IMR-90 (cell line): ENCODE data around the gene CD79B. TPM values are rescaled to one million over a fixed set of nuclear protein-coding genes. Genes with fewer than 3 reads are reported as not detected.

Experiments
- ATAC-seq: fragments of 200-7000 bp; cut with Tn5 transposase; 2 replicates; pipeline ENCODE4 v1.9.1; 2020; ENCODE audit warnings: low read depth, mild to moderate bottlenecking, moderate library complexity
- BruUV-seq: library from RNA; stranded (reverse); fragments of 400-500 nt; replicated peaks from 2 replicates; lab custom pipeline; 2021; lab: Mats Ljungman, UMichigan
- CTCF ChIA-PET: fragments of 300-600 bp; formaldehyde crosslinking; extraction: SDS; loops from one replicate; lab custom pipeline; 2021; ENCODE audit warnings: antibody characterized with exemption; lab: Yijun Ruan, JAX
- POLR2A ChIA-PET: fragments of 300-600 bp; sonication (Branson Sonifier 250); formaldehyde crosslinking; loops from one replicate; lab custom pipeline; 2022; ENCODE audit warnings: antibody characterized with exemption; ENCODE audit not compliant: unreplicated experiment; lab: Charles Lee
- DNase-seq: peaks from one replicate; pipeline ENCODE4 v3.0.0; 2013
- H2AFZ ChIP-seq: replicated peaks from 2 replicates; pipeline ENCODE3; 2013; ENCODE audit warnings: low read length, mild to moderate bottlenecking; ENCODE audit not compliant: poor library complexity
- H2AK5ac ChIP-seq: 2 replicates; pipeline ENCODE4 v1.6.1; 2013; ENCODE audit warnings: low read depth, low read length, inconsistent platforms
- H2AK9ac ChIP-seq: replicated peaks from 2 replicates; pipeline ENCODE3; 2013; ENCODE audit warnings: mild to moderate bottlenecking, low read depth, low read length, moderate library complexity; ENCODE audit not compliant: poor library complexity
- H2BK120ac ChIP-seq: 2 replicates; pipeline ENCODE4 v1.6.1; 2013; ENCODE audit warnings: low read depth, low read length, inconsistent platforms
- H2BK15ac ChIP-seq: 3 replicates; pipeline ENCODE4 v1.6.1; 2013; ENCODE audit warnings: low read depth, low read length, inconsistent platforms
- H2BK20ac ChIP-seq: 2 replicates; pipeline ENCODE4 v1.6.1; 2013; ENCODE audit warnings: low read depth, mild to moderate bottlenecking, inconsistent platforms, low read length, moderate library complexity
- H2BK5ac ChIP-seq: 2 replicates; pipeline ENCODE4 v1.6.1; 2013; ENCODE audit warnings: mild to moderate bottlenecking, low read depth, low read length, inconsistent platforms; ENCODE audit not compliant: poor library complexity, severe bottlenecking
- H3K14ac ChIP-seq: replicated peaks from 2 replicates; pipeline ENCODE4 v1.6.1; 2013; ENCODE audit warnings: low read depth, low read length, inconsistent platforms
- H3K18ac ChIP-seq: 2 replicates; pipeline ENCODE4 v1.6.1; 2013; ENCODE audit warnings: low read depth, low read length, control low read depth
- H3K23ac ChIP-seq: 2 replicates; pipeline ENCODE4 v1.6.1; 2013; ENCODE audit warnings: low read depth, low read length, inconsistent platforms
- H3K27ac ChIP-seq: 2 replicates; pipeline ENCODE4 v1.5.1; 2013; ENCODE audit warnings: mild to moderate bottlenecking, control low read depth, low read length; ENCODE audit not compliant: insufficient read depth
- H3K27me3 ChIP-seq: 2 replicates; pipeline ENCODE4 v1.6.1; 2013; ENCODE audit warnings: low read length; ENCODE audit not compliant: control insufficient read depth, insufficient read depth
- H3K36me3 ChIP-seq: 2 replicates; pipeline ENCODE4 v1.6.1; 2013; ENCODE audit warnings: low read length, mixed read lengths; ENCODE audit not compliant: control insufficient read depth, insufficient read depth
- H3K4ac ChIP-seq: 2 replicates; pipeline ENCODE4 v1.6.1; 2013; ENCODE audit warnings: low read depth, low read length, inconsistent platforms
- H3K4me1 ChIP-seq: 2 replicates; pipeline ENCODE4 v1.6.1; 2013; ENCODE audit warnings: low read length, mixed read lengths; ENCODE audit not compliant: control insufficient read depth, insufficient read depth
- H3K4me2 ChIP-seq: 2 replicates; pipeline ENCODE4 v1.6.1; 2013; ENCODE audit warnings: low read depth, mild to moderate bottlenecking, control low read depth, low read length, moderate library complexity
- H3K4me3 ChIP-seq: 2 replicates; pipeline ENCODE4 v1.5.1; 2013; ENCODE audit warnings: low read depth, mild to moderate bottlenecking, control low read depth, low read length, moderate library complexity; ENCODE audit not compliant: insufficient read depth
- H3K56ac ChIP-seq: 2 replicates; pipeline ENCODE4 v1.6.1; 2013; ENCODE audit warnings: low read length, inconsistent platforms; ENCODE audit not compliant: insufficient read depth; ENCODE audit errors: extremely low read depth
- H3K79me1 ChIP-seq, 2 experiments: 2 replicates each; pipeline ENCODE4 v1.6.1; 2013; ENCODE audit warnings: low read length in 2 of 2, inconsistent platforms in 1 of 2, low read depth in 1 of 2
- H3K9ac ChIP-seq: 2 replicates; pipeline ENCODE4 v1.6.1; 2013; ENCODE audit warnings: low read depth, low read length, control low read depth
- H3K9me1 ChIP-seq: 2 replicates; pipeline ENCODE4 v1.6.1; 2013; ENCODE audit warnings: low read length, inconsistent platforms; ENCODE audit not compliant: insufficient read depth
- H3K9me3 ChIP-seq: 2 replicates; pipeline ENCODE4 v1.6.1; 2013; ENCODE audit warnings: low read length; ENCODE audit not compliant: control insufficient read depth, insufficient read depth
- H4K20me1 ChIP-seq: 2 replicates; pipeline ENCODE4 v1.6.1; 2013; ENCODE audit warnings: low read length, inconsistent platforms; ENCODE audit not compliant: insufficient read depth
- H4K5ac ChIP-seq: 2 replicates; pipeline ENCODE4 v1.6.1; 2013; ENCODE audit warnings: mild to moderate bottlenecking, low read depth, low read length, control low read depth
- H4K8ac ChIP-seq, 2 experiments: 2 replicates each; pipeline ENCODE4 v1.6.1; 2013; ENCODE audit warnings: low read depth in 2 of 2, low read length in 2 of 2, control low read depth in 1 of 2, inconsistent platforms in 1 of 2
- H4K91ac ChIP-seq: 2 replicates; pipeline ENCODE4 v1.6.1; 2013; ENCODE audit warnings: low read depth, low read length, inconsistent platforms; ENCODE audit not compliant: insufficient read depth
- BHLHE40 ChIP-seq: fragments of 150-350 bp; IDR thresholded peaks from 2 replicates; pipeline ENCODE4 v1.6.1; 2016; ENCODE audit warnings: mild to moderate bottlenecking, low read depth, low read length
- CEBPB ChIP-seq: IDR thresholded peaks from 2 replicates; pipeline ENCODE4 v1.6.1; 2012; ENCODE audit warnings: low read depth, low read length, improper control_type of control experiment
- CHD1 ChIP-seq: IDR thresholded peaks from 2 replicates; pipeline ENCODE4 v1.6.1; 2012; ENCODE audit warnings: low read depth, low read length, improper control_type of control experiment
- FOS ChIP-seq: fragments of 150-350 bp; IDR thresholded peaks from 2 replicates; pipeline ENCODE4 v1.6.1; 2016; ENCODE audit warnings: low read depth, low read length
- MAFK ChIP-seq: IDR thresholded peaks from 2 replicates; pipeline ENCODE4 v1.6.1; 2012; ENCODE audit warnings: low read depth, low read length, improper control_type of control experiment
- MAZ ChIP-seq: IDR thresholded peaks from 2 replicates; pipeline ENCODE4 v1.6.1; 2012; ENCODE audit warnings: low read depth, mild to moderate bottlenecking, low read length, improper control_type of control experiment, moderate library complexity, borderline replicate concordance
- MXI1 ChIP-seq: IDR thresholded peaks from 2 replicates; pipeline ENCODE4 v1.6.1; 2012; ENCODE audit warnings: low read depth, mild to moderate bottlenecking, low read length, moderate library complexity, borderline replicate concordance
- NFE2L2 ChIP-seq: fragments of 150-350 bp; IDR thresholded peaks from 2 replicates; pipeline ENCODE4 v1.6.1; 2016; ENCODE audit warnings: low read depth, mild to moderate bottlenecking, low read length
- POLR2A ChIP-seq: IDR thresholded peaks from 2 replicates; pipeline ENCODE4 v1.6.1; 2012; ENCODE audit warnings: mild to moderate bottlenecking, low read depth, low read length
- RAD21 ChIP-seq: IDR thresholded peaks from 2 replicates; pipeline ENCODE4 v1.6.1; 2012; ENCODE audit warnings: low read length, improper control_type of control experiment
- RCOR1 ChIP-seq: IDR thresholded peaks from 2 replicates; pipeline ENCODE4 v1.6.1; 2012; ENCODE audit warnings: mild to moderate bottlenecking, low read length, improper control_type of control experiment; ENCODE audit not compliant: insufficient replicate concordance
- RFX5 ChIP-seq: IDR thresholded peaks from 2 replicates; pipeline ENCODE4 v1.8.0; 2012; ENCODE audit warnings: low read depth, mild to moderate bottlenecking, low read length, moderate library complexity
- SMC3 ChIP-seq: fragments of 150-350 bp; IDR thresholded peaks from 2 replicates; pipeline ENCODE4 v1.6.1; 2016; ENCODE audit warnings: low read depth, mild to moderate bottlenecking, antibody characterized with exemption, low read length, moderate library complexity
- WGBS, 2 experiments: methylation state at CpG; one replicate each; pipeline versions ENCODE4 v1.1.5 to v1.1.7; 2013; ENCODE audit warnings: missing lambda C conversion rate in 2 of 2; ENCODE audit not compliant: insufficient read length in 1 of 2; ENCODE audit errors: extremely low coverage in 2 of 2; 5-methylcytosine and 5-hydroxymethylcytosine counted together
- dilution Hi-C: fragments of 300-500 bp; cut with HindIII; formaldehyde crosslinking; loops from one replicate; pipeline ENCODE4 v1.14.3; 2018; ENCODE audit warnings: low sequenced_read_pairs; ENCODE audit not compliant: unreplicated experiment
- in situ Hi-C: fragments of 300-500 bp; cut with MboI; formaldehyde crosslinking; loops from 3 replicates; pipeline ENCODE4 v1.14.3; 2019; ENCODE audit warnings: low sequenced_read_pairs, inconsistent platforms, mixed read lengths
- intact Hi-C: fragments of 100-400 bp; cut with micrococcal nuclease; formaldehyde crosslinking; loops from 2 replicates; pipeline ENCODE4 v1.10.0; 2022
- polyA plus RNA-seq, 3 experiments: library from polyadenylated mRNA; depleted of rRNA; stranded (reverse); fragments of >200 nt; gene quantifications; 2 replicates each; pipeline ENCODE4 v1.2.3, GENCODE V29; 2012; ENCODE audit warnings: low replicate concordance in 1 of 3
- total RNA-seq: library from RNA; depleted of rRNA; stranded (reverse); fragments of >200 nt; gene quantifications from 2 replicates; pipeline ENCODE4 v1.2.3, GENCODE V29; 2012
- TF ChIP-seq, protein P1 (sequence below): conservative IDR thresholded peaks from 2 replicates; pipeline ENCODE4 v1.5.1; 2012; ENCODE audit warnings: mild to moderate bottlenecking, low read depth, low read length, improper control_type of control experiment
- TF ChIP-seq, protein P2 (sequence below): fragments of 150-350 bp; IDR thresholded peaks from 2 replicates; pipeline ENCODE4 v1.6.1; 2016; ENCODE audit warnings: low read depth, mild to moderate bottlenecking, low read length, moderate library complexity, borderline replicate concordance
- TF ChIP-seq, protein P3 (sequence below): fragments of 150-350 bp; IDR thresholded peaks from 2 replicates; pipeline ENCODE4 v1.6.1; 2017; ENCODE audit warnings: mild to moderate bottlenecking, antibody characterized with exemption, low read length, low read depth

CD79B gene
- total and polyA plus RNA-seq, 2 of the 4 experiments (the other 2 are of a cell fraction), result not detected

DNA sequence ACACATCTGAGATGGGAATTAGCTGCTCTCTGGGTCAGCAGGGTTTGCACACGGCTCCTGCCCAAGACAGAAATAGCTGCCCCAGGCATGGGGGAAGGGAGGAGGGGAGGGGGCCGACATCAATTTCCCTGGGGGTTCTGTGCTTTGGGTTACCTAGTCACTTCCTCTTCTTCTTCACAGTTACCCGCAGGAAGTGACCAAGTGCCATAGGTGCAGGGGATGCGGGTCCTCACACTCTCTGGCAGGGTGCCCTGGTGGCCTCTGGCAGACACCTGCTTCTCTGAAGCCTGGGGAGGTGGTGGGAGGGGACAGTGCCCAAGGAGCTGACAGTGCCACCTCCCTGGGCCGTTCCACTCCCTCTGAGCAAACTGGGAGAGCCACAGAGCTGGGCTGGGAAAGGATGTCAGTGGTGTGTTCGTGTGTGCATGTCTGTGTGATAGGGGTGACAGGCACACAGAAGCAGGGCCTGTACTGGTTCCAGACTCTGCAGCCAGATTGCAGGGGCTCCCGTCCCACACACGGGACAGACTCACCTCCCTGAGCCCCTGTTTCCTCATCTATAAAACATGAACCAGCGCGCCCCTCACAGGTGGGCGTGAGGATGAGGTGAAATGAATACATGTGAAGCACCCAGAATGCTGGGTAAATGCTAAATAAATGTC is 22.4 kb upstream of the CD79B start:
- no TSS peak for BruUV-seq
- Histone ChIP-seq H3K9me1 (peaks cover 4% of the 10 kb centered on the region), H3K27ac (no peak overlapping the region), H3K18ac (no peak overlapping the region), H3K79me1 (no peaks in the 10 kb centered on the region), H2AK9ac (no peak overlapping the region), H2BK120ac (no peak overlapping the region), H2AK5ac (no peak overlapping the region), H3K4me1 (0 out of 2 replicates have a peak, but pooled peaks cover 2% of the 10 kb centered on the region), H3K4ac (no peak overlapping the region), H3K14ac (no peak overlapping the region), H4K91ac (no peak overlapping the region), H4K5ac (no peak overlapping the region), H3K9ac (no peak overlapping the region), H4K8ac (no peak overlapping the region), H2BK5ac (no peak overlapping the region), H2AFZ (no peak overlapping the region), H3K4me2 (no peak overlapping the region), H2BK15ac (no peak overlapping the region), H3K36me3 (no peaks in the 10 kb centered on the region), H3K27me3 (peaks cover 25% of the 10 kb centered on the region), H3K9me3 (no peaks in the 10 kb centered on the region), H3K23ac (no peak overlapping the region), H2BK20ac (no peak overlapping the region), H3K4me3 (no peak overlapping the region), H4K20me1 (no peaks in the 10 kb centered on the region; the same call in 1 of the 2 replicates), H3K56ac (no peak overlapping the region)
- intact Hi-C loops, result no loop called here
- TF ChIP-seq POLR2A, result no peak
- TF ChIP-seq RFX5, result no peak
- no peak for TF ChIP-seq NFE2L2
- TF ChIP-seq CEBPB, result no peak
- TF ChIP-seq BHLHE40, result no peak
- no peak for TF ChIP-seq MAZ
- TF ChIP-seq, protein P1, sequence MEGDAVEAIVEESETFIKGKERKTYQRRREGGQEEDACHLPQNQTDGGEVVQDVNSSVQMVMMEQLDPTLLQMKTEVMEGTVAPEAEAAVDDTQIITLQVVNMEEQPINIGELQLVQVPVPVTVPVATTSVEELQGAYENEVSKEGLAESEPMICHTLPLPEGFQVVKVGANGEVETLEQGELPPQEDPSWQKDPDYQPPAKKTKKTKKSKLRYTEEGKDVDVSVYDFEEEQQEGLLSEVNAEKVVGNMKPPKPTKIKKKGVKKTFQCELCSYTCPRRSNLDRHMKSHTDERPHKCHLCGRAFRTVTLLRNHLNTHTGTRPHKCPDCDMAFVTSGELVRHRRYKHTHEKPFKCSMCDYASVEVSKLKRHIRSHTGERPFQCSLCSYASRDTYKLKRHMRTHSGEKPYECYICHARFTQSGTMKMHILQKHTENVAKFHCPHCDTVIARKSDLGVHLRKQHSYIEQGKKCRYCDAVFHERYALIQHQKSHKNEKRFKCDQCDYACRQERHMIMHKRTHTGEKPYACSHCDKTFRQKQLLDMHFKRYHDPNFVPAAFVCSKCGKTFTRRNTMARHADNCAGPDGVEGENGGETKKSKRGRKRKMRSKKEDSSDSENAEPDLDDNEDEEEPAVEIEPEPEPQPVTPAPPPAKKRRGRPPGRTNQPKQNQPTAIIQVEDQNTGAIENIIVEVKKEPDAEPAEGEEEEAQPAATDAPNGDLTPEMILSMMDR, result no peak
- no peak for TF ChIP-seq MXI1
- TF ChIP-seq, protein P2, sequence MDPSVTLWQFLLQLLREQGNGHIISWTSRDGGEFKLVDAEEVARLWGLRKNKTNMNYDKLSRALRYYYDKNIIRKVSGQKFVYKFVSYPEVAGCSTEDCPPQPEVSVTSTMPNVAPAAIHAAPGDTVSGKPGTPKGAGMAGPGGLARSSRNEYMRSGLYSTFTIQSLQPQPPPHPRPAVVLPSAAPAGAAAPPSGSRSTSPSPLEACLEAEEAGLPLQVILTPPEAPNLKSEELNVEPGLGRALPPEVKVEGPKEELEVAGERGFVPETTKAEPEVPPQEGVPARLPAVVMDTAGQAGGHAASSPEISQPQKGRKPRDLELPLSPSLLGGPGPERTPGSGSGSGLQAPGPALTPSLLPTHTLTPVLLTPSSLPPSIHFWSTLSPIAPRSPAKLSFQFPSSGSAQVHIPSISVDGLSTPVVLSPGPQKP, result no peak
- TF ChIP-seq SMC3, result no peak
- TF ChIP-seq, protein P3, sequence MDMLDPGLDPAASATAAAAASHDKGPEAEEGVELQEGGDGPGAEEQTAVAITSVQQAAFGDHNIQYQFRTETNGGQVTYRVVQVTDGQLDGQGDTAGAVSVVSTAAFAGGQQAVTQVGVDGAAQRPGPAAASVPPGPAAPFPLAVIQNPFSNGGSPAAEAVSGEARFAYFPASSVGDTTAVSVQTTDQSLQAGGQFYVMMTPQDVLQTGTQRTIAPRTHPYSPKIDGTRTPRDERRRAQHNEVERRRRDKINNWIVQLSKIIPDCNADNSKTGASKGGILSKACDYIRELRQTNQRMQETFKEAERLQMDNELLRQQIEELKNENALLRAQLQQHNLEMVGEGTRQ, result no peak
- TF ChIP-seq RCOR1, result no peak
- TF ChIP-seq CHD1, result no peak
- no peak for TF ChIP-seq FOS
- no peak for TF ChIP-seq RAD21
- no peak for TF ChIP-seq MAFK
- ChIA-PET POLR2A (no interaction called here), CTCF (interaction anchor here (1.1 kb wide), 1 partner anchor 9 kb away, joined by 3 read pairs; no protein-coding TSS in a partner anchor)
- no peak for DNase-seq
- dilution Hi-C loops, result no loop called here
- 60% methylated on average over 1 of the region's 11 CpGs; no CpG with 5 or more reads in 1 of the 2 experiments for WGBS, 2 experiments
- in situ Hi-C loops, result no loop called here
- no peak for ATAC-seq
